ELR (cell line): ENCODE data around the gene ZNF468.
A peak's percentile ranks its signal among the peaks of the same experiment; 100 is the strongest.
"Not testable (repeated sequence)": the region's sequence is repeated elsewhere in the genome, so short reads cannot be mapped to it uniquely, and the experiment has no call there.

Experiments used
- DNase-seq: peaks from one replicate; pipeline ENCODE4 v3.0.0-alpha.2; 2015; ENCODE audit warnings: low read depth

The ZNF468 gene

DNA sequence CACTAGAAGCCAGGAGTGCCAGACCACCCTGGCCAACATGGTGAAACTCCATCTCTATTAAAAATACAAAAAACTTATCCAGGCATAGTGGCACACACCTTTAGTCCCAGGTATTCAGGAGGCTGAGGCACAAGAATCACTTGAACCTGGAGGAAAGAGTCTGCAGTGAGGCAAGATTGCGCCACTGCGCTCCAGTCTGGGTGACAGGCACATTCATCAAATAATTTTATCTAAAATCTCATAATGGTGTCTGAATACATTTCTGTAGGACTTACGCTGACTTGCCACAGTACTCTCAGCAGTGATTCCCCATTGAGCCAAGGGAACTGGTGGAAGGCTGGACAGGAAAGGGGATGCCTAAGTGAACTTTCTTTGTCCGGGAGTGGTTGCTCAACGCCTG, 31.7 kb downstream of the ZNF468 start:
- no peak for DNase-seq

DNA sequence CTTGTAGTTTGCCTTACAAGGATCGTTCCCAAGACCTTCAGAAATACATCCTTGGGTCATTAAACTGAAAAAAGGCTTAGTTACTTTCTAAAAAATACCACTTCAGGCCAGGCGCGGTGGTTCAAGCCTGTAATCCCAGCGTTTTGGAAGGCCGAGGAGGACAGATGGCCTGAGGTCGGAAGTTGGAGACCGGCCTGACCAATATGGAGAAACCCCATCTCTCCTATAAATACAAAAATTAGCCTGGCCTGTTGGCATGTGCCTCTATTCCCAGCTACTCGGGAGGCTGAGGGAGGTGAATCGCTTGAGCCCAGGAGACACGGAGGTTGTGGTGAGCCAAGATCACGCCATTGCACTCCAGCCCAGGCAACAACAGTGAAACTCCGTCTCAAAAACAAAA, 33.7 kb downstream of the ZNF468 start:
- DNase-seq, result no peak

DNA sequence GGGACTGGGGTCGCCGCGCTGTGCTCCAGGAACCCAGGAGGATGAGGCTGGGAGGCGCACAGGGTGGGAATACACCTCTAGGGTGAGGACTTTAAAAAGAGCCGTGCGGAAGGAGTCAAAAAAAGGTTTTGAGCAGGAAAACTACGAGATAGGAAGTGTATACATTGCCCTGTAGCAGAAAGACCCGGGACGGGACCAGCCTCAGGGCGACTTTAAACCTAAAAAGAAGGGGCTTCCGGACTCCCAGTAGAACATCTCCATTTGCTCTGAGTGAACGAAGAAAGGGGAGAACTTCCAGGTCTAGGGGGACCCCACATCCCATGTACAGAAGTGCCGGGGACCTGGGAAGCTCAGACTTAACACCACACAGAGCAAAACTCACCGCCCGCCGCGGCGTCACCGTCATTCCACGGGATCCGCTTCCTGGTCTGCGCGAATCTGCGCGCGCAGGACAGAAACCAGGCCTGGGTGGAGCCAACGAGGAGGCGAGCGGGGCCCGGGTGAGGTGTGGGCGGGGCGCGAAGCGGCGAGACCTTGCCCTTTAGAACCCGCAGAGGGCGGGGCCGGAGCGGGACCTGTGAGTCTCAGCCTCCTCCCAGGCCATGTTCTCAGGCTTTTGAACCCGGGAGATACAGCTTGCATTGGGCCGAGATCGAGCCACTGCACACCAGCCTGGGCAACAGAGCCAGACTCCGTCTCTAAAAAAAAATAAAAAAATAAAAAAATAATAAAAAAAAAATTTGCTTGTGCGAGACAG, 36.0 kb downstream of the ZNF468 start, which contains the start of gene ZNF28:
Gene ZNF28, minus strand, starts transcription at position 430 of the 757 bp plus-strand sequence. CDS start 3,675 bp downstream, outside the sequence.
- peak; percentile 60 for DNase-seq

DNA sequence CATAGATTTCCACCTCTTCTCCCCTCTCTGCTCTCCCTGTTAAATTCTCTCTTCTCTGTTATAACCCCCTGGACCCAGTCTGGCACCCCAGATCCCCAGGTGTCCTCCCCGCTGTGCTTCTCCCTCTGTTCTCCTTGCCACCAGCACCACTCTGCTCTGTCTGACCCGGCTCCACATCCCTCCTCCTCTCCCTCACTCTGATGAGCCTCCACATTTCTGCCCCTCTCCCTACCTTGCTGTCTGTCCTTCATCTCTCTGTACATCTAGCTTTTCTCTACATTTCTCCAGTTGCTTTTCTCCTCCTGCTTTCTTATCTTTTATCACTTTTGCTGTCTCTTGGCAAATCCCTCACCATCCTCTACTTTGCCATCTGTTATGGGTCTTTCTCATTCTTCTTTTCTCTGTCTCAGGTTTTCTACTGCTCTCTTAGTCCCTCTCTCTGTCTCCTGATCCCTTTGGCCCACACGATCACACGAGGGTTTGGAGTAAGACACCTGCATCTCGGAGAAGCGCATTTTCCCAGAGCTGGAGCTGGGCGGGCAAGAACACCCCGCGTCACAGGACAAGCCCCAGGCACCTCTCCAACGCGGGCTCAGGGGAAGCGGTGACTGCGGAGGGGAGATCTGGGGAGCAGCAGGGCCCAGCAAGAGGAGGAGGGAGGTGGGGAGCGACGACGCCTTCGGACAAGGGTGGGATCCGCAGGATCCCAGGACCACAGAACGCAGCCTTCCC, 36.8 kb downstream of the ZNF468 start:
- peak; percentile 56 for DNase-seq

DNA sequence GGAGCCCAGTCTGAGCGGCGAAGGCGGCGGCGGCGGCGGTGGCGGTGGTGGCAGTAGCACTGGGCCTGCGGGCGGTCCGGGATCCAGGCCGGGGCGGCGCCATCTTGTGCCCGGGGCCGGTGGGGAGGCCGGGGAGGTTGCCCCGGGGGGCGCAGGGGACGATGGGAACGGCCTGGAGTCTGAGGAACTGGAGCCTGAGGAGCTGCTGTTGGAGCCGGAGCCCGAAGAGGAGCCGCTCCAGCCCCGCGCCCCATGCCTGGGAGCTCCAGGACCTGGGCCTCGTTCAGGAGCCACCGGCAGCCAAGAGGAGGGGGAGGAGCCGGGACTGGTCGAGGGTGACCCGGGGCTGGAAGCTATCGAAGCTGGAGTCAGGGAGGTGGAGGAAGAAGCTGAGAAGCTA, 47.6 kb downstream of the ZNF468 start:
- DNase-seq, result no peak

DNA sequence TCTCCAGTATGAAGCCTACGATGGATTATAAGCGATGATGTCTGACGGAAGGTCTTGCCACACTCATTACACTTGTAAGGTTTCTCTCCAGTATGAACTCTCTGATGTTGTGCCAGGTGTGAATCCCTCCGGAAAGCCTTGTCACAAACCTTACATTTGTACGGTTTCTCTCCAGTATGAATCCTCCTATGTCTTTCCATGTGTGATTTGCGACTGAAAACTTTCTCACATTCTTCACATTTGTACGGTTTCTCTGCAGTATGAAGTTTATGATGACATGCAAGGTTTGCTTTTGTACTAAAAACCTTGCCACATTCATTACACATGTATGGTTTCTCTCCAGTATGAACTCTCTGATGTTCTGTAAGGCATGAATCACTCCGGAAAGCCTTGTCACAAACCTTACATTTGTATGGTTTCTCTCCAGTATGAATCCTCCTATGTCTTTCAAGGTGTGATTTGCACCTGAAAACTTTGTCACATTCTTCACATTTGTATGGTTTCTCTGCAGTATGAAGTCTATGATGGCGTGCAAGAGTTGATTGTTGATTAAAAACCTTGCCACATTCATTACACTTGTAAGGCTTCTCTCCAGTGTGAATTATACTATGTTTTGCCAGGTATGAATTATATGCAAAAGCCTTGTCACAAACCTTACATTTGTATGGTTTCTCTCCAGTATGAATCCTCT, 57.3 kb downstream of the ZNF468 start:
- DNase-seq, result not testable (repeated sequence)

DNA sequence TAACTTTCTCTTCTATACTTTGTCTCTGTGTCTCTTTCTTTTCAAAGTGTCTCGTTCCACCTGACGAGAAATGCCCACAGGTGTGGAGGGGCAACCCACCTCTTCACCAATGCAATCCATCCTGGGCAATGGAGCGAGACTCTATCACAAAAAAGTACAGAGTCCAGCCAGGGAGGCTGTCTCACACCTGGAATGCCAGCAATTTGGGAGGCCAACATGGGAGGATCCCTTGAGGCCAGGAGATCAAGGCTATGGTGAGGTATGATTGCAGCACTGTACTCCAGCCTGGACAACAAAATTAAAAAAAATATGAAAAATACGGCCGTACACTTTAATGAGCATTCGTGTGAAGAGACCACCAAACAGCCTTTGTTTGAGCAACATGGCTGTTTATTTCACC, 68.0 kb downstream of the ZNF468 start:
- DNase-seq, result no peak
